Measurements from ENCODE around the gene RNF13.

DNA sequence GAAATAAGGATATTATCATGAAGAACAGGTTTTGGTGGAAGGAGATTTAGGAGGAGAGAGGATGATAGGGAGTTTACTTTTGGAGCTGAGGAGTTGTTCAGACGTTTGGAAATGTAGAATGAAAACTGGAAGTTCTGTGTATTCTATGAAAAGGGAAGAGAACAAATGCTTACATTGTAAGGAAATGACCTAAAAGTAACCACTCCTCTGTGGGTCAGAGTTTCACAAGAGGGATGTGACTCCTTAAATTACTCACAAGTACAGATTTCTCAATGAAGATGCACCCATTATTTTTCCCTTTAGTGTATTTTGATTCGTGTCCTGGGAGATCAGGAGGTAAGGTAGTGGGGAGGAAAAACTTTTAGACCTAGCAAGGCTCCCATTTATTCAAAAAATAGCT, 4.0 kb downstream of the RNF13 start:
- no peak for TF ChIP-seq TOX (CRISPR knock-in tag; IDR thresholded peaks at IDR 0.05; ENCODE audit: borderline replicate concordance)
- TF ChIP-seq, protein P1, sequence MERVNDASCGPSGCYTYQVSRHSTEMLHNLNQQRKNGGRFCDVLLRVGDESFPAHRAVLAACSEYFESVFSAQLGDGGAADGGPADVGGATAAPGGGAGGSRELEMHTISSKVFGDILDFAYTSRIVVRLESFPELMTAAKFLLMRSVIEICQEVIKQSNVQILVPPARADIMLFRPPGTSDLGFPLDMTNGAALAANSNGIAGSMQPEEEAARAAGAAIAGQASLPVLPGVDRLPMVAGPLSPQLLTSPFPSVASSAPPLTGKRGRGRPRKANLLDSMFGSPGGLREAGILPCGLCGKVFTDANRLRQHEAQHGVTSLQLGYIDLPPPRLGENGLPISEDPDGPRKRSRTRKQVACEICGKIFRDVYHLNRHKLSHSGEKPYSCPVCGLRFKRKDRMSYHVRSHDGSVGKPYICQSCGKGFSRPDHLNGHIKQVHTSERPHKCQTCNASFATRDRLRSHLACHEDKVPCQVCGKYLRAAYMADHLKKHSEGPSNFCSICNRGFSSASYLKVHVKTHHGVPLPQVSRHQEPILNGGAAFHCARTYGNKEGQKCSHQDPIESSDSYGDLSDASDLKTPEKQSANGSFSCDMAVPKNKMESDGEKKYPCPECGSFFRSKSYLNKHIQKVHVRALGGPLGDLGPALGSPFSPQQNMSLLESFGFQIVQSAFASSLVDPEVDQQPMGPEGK (CRISPR knock-in tag; IDR thresholded peaks at IDR 0.05; ENCODE audit: borderline replicate concordance), result no peak
- TF ChIP-seq GLIS3 (CRISPR knock-in tag; IDR thresholded peaks at IDR 0.05), result no peak
- no peak for TF ChIP-seq ZFP3 (CRISPR knock-in tag; IDR thresholded peaks at IDR 0.05)
- TF ChIP-seq PPARA (CRISPR knock-in tag; IDR thresholded peaks at IDR 0.05; ENCODE audit: borderline replicate concordance), result no peak

Measured in SK-N-SH treated with all-trans-retinoic acid at 6 μM for 48 hours (cell line).